ENCODE measurements around the gene CALU. TPM values are rescaled to one million over a fixed set of nuclear protein-coding genes. Genes with fewer than 3 reads are reported as not detected.

Gene CALU
- total RNA-seq, 2 experiments from 2014 or later, result 30.9 to 33.1 TPM

DNA sequence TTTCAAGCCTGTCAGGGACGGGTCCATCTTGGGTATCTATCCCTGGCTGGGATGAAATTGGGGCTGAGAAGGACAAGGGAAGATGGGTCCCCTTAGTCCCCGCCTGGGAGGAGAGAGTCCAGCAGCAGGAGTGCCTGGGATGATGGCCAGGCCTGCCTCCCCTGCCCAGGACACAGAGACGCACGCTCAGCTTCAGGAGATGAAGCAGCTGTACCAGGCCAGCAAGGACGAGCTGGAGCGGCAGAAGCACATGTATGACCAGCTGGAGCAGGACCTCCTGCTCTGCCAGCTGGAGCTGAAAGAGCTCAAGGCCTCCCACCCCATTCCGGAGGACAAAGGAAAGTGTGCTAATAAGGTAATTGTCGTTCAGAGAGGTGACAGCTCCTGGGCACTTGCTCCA lies 68.0 kb downstream of the CALU start:
- Mint-ChIP-seq H3K4me3 (no peak overlapping the region), H3K9me3 (no peaks in the 10 kb centered on the region), H3K27ac (no peak overlapping the region), H3K27me3 (no peaks in the 10 kb centered on the region), H3K4me1 (ENCODE audit: low read depth) (no peaks in the 10 kb centered on the region), H3K36me3 (ENCODE audit: low read depth) (no peaks in the 10 kb centered on the region)
- intact Hi-C loops (cut with micrococcal nuclease), result no loop called here
- TF ChIP-seq, protein P1, sequence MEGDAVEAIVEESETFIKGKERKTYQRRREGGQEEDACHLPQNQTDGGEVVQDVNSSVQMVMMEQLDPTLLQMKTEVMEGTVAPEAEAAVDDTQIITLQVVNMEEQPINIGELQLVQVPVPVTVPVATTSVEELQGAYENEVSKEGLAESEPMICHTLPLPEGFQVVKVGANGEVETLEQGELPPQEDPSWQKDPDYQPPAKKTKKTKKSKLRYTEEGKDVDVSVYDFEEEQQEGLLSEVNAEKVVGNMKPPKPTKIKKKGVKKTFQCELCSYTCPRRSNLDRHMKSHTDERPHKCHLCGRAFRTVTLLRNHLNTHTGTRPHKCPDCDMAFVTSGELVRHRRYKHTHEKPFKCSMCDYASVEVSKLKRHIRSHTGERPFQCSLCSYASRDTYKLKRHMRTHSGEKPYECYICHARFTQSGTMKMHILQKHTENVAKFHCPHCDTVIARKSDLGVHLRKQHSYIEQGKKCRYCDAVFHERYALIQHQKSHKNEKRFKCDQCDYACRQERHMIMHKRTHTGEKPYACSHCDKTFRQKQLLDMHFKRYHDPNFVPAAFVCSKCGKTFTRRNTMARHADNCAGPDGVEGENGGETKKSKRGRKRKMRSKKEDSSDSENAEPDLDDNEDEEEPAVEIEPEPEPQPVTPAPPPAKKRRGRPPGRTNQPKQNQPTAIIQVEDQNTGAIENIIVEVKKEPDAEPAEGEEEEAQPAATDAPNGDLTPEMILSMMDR (IDR thresholded peaks at IDR 0.05), result no peak
- no peak for DNase-seq
- no peak for ATAC-seq
- CTCF ChIA-PET, result interaction anchor here (0.6 to 1.6 kb wide), 3 partner anchors 39 to 284 kb away, joined by 3 to 4 read pairs (median 4); no protein-coding TSS in a partner anchor
- POLR2A ChIA-PET, result no interaction called here

DNA sequence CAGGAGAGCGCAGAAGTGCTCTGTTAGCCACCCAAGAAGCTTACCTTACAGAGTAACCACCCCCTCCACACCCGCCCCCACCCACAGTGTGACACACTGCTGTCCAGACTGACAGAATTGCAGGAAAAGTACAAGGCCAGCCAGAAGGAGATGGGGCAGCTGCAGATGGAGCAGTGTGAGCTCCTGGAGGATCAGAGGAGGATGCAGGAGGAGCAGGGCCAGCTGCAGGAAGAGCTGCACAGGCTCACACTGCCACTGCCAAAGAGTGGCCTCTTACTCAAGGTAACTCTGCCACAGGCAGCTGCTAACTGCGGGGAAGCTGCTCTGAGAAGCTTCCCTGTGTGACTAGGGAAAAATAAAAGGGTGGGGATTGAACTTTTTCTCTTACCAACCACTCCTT lies 70.2 kb downstream of the CALU start:
- Mint-ChIP-seq H3K27me3 (no peaks in the 10 kb centered on the region), H3K36me3 (ENCODE audit: low read depth) (no peaks in the 10 kb centered on the region), H3K4me1 (ENCODE audit: low read depth) (no peaks in the 10 kb centered on the region), H3K9me3 (no peaks in the 10 kb centered on the region), H3K27ac (no peak overlapping the region), H3K4me3 (no peak overlapping the region)
- ChIA-PET CTCF (interaction anchor here (1.4 kb wide), 1 partner anchor 32 kb away, joined by 3 read pairs; no protein-coding TSS in a partner anchor), POLR2A (no interaction called here)
- TF ChIP-seq, protein P1 (IDR thresholded peaks at IDR 0.05), result no peak
- DNase-seq (no peak), ATAC-seq (no peak)
- intact Hi-C loops (cut with micrococcal nuclease), result no loop called here

DNA sequence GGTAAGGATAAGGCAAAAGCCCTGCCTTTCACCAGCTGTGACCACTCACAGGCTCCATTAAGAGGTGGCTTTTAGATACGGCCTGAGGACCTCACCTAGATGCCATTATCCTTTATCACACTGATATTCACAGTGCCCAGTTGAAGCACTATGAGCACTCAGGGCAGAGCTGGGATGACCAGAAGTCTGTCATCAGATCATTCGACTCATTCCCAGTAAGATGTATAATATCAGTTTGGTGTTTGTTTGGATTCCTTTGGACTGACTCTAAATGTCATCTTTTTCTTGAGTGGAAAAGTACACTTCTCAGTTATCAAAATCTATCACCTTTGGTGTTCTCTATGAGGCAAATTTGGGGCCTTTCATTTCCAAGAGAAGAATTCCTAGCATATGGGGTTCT lies 71.3 kb downstream of the CALU start:
- CTCF ChIA-PET, result no interaction called here
- POLR2A ChIA-PET, result no interaction called here
- Mint-ChIP-seq H3K36me3 (ENCODE audit: low read depth) (no peaks in the 10 kb centered on the region), H3K27ac (no peak overlapping the region), H3K4me3 (no peak overlapping the region), H3K4me1 (ENCODE audit: low read depth) (no peaks in the 10 kb centered on the region), H3K9me3 (no peaks in the 10 kb centered on the region), H3K27me3 (no peaks in the 10 kb centered on the region)
- intact Hi-C loops (cut with micrococcal nuclease), result no loop called here
- ATAC-seq, result no peak
- DNase-seq, result no peak
- TF ChIP-seq, protein P1 (IDR thresholded peaks at IDR 0.05), result no peak

DNA sequence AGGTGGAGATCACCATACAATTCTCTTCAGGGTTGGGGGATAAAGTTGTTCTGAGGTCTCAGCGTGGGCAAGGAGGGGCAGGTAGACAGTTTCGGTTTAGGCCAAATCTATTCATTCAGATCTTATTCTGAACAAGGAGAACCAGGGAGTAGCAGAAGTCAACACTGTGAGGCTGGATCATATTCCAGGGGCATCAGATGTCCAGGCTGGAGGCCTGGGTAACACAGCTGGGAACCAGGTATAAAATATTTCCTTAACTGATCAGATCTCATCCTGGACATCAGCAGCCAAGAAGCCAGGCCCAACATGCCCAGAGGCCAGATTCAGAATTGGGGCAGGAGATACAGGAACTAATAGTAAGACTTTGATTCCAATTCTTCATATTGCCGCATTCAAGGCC lies 71.8 kb downstream of the CALU start:
- no peaks in the 10 kb centered on the region for H3K4me1 Mint-ChIP-seq (ENCODE audit: low read depth)
- ATAC-seq, result no peak

DNA sequence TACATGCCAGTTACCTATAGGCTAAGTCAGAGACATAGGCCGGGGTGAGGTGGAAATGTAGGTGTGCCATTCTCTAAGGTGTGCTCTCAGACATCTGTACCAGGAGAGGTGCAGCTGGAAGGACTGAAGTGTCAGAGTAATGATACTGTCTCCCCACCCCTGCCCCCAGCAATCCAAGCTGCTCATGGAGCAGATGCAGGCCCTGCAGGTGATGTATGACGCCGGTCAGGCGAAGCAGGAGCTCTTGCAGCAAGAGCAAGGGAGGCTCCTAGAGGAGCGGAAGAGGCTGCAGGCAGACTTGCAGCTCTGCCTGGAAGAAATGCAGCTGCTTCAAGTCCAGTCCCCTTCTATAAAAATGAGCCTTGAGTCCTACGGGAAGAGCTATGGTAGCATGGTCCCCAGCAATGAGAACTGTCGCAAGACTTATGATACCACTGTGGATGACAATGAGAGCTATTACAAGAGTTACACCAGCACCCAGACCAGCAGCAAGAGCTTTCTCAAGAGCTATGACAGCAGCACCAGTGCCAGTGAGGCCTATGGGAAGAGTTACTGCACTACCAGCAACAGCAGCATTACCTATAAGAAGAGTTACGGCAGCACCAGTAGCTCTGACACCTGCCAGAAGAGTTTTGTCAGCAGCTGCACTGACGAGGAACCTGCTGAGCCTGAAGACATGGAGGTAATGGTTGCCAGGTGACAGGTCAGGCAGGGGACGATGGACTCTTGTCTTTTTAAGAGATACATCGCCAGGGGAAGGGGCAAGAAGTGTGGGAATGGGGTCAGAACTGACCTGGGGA lies 72.7 kb downstream of the CALU start:
- H3K4me3 Mint-ChIP-seq, result no peak overlapping the region
- no peak overlapping the region for H3K27ac Mint-ChIP-seq
- no peak for ATAC-seq
- TF ChIP-seq, protein P1 (IDR thresholded peaks at IDR 0.05), result no peak
- H3K27me3 Mint-ChIP-seq, result no peaks in the 10 kb centered on the region
- ChIA-PET CTCF (interaction anchor here (2.1 kb wide), 1 partner anchor 72 kb away, joined by 7 read pairs; no protein-coding TSS in a partner anchor), POLR2A (no interaction called here)
- H3K4me1 Mint-ChIP-seq (ENCODE audit: low read depth), result no peaks in the 10 kb centered on the region
- DNase-seq, result no peak
- H3K36me3 Mint-ChIP-seq (ENCODE audit: low read depth), result no peaks in the 10 kb centered on the region
- intact Hi-C loops (cut with micrococcal nuclease), result no loop called here
- no peaks in the 10 kb centered on the region for H3K9me3 Mint-ChIP-seq

More for the DNA sequence above, 71.8 kb downstream of the CALU start:
- Mint-ChIP-seq H3K4me3 (no peak overlapping the region), H3K27me3 (no peaks in the 10 kb centered on the region), H3K27ac (no peak overlapping the region), H3K9me3 (no peaks in the 10 kb centered on the region), H3K36me3 (ENCODE audit: low read depth) (no peaks in the 10 kb centered on the region)
- TF ChIP-seq, protein P1 (IDR thresholded peaks at IDR 0.05), result no peak
- POLR2A ChIA-PET, result no interaction called here
- CTCF ChIA-PET, result no interaction called here
- intact Hi-C loops (cut with micrococcal nuclease), result no loop called here
- no peak for DNase-seq
